Stimulated activated CD8-positive, alpha-beta memory T cell treated with anti-CD3 and anti-CD28 coated beads, Interleukin-2, amount 100 ng/mL, for 1 hour (primary cell): Measurements from ENCODE around the gene EBF3.

Source experiments
- DNase-seq, 2 donors: peaks; one replicate each; pipeline ENCODE4 v3.0.0-alpha.2; 2020; ENCODE audit warnings: low read depth in 2 of 2

Gene EBF3

GRCh38 chr10:129799942-129800341, 164.1 kb downstream of the EBF3 start:
- no peak for DNase-seq

DNA sequence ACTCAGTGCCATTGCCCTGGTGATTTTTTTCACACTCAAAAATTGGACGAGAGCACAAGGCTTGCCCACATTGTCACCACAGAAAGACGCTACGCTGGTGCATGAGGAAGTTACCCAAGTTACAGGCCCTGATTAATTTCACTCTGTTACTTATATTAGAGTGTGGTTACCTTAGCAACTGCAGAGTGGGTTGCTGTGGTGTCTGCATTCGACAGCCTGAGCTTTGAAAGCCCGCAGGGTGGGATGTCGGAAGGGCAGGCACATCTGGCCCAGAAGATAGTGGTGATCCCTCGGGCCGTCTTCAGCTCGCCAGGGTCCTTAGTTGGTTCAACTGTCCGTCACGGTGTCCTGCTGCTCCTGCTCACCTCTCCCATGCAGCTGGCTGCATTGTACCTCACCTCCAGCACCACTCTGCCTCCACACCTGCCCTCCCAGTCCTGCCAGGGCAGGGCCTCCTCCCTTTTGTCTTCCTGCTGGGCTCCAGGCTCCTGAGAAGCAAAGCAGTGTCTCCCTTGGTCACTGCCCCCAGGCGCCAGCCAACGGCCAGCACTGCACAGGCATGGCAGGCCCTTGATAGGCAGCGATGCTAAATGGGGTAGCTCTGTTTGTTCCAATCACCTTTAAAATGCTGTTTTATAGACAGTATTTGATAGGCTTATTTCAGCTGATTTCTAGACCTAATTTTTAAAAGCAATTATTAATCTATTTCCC, 167.2 kb downstream of the EBF3 start:
- no peak for DNase-seq

GRCh38 chr10:129793996-129794395, 170.1 kb downstream of the EBF3 start:
- DNase-seq, result no peak

DNA sequence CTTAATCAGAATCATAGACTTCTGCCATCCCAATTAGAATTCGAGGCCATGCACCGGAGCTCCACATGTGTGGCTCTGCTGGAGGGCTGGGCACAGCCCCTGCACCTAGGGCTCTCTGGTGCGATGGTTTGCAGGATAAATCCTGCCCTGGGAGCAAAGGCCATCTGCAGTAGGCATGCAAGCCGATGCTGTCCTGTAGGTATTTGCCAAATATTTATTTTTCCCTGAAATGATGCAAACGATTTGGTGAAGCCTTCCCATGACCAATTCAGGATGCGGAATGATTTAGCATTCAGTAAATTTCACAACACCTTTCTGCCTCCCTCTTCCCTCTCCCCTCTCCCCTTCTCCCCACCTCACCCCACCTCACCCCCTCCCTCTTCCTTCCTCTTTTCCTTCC, 170.6 kb downstream of the EBF3 start:
- no peak for DNase-seq

- DNase-seq, result no peak
Observed at GRCh38 chr10:129792864-129793263, 171.2 kb downstream of the EBF3 start.

GRCh38 chr10:129792141-129792540, 171.9 kb downstream of the EBF3 start:
- no peak for DNase-seq

DNA sequence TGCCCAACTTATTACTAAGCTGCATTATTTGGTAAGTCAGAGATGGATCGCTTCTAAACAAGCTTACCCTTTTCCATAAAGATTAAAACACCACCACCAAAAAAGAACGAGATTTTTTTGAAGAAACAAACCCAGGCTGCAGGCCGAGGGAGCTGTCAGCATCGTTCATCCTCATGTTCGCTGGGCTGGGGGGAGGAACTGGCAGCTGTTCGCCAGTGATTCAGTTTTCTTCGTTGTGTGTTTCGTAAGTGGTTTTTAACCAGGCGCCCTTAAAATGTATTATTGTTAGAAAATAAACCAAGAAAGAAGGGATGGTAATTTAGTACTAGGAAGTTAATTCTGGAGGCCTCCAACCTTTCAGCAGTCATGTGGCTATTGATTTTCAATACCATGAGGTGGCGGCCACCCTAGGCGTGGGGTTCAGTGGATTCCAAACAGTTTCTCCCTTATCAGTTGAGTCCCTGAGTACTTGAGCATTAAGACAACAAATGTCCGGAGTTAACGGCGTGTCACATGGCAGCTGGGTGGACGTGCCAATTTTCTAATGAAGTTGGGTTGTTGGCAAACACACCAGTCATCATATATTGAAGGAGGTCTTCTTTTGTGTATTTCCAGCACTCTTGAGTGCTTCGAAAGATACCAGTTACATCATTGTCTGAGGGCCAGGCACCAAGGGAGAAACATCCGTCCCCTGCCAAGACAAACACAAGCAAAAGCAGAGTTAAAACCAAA, 173.2 kb downstream of the EBF3 start:
- DNase-seq, result no peak

- no peak for DNase-seq
Observed at GRCh38 chr10:129788215-129788614, 175.9 kb downstream of the EBF3 start.

GRCh38 chr10:129787557-129787956, 176.5 kb downstream of the EBF3 start:
- DNase-seq, result no peak

GRCh38 chr10:129786216-129786615, 177.9 kb downstream of the EBF3 start:
- no peak for DNase-seq

GRCh38 chr10:129785536-129785981, 178.5 kb downstream of the EBF3 start:
- DNase-seq, result no peak
